ENCODE data around the gene PRC1. TPM values are rescaled to one million over a fixed set of nuclear protein-coding genes. Genes with fewer than 3 reads are reported as not detected.

The PRC1 gene
- total and polyA plus RNA-seq, 2 of the 13 experiments (the other 11 are each of a cell fraction or from before 2014, with no cell fraction given): 137 to 162 TPM

DNA sequence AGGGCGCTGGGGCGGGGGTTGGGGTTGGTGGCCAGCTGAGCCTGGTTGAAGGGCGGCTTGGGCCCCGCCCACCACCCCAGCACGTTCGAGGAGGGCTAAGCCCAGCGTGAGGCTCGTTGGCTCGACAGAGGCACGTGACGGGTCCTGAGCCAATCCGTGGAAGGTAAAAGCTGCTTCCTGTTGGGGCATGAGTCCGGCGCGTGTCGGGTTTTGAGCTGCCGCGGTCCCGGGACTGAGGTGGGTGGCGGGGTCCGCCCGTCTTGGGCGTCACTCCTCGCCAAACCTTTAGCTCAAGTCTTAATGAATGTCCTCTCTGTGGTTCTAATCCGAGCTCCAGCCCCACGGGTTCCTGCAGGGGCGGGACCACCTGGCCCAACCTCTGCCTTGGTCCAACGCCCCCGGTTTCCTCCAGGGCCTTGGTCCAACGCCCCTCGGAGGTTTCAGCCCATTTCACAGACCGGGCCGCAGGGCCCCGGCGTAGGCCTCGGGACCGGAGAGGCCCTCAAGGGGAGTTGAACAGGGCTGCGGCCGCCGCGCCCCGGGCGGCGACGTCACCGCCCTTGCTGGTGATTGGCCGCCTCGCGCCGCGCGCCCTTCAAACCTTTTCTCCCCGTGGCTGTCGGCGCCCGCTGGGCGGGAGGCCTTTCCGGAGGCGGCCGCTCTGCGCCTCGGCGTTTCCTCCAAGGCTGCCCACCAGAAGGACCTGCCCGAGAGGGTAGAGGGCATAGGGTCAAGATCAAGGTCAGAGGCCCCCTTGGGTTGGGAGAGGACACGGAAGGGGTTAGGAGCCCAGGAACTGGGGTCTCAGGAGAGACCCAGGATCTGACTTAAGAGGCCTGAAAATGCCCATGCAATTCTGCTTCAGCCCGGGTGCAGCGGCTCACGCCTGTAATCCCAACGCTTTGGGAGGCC, 39.4 kb downstream of the PRC1 start, which contains the start of gene RCCD1 (continued):
- TF ChIP-seq, protein P1, sequence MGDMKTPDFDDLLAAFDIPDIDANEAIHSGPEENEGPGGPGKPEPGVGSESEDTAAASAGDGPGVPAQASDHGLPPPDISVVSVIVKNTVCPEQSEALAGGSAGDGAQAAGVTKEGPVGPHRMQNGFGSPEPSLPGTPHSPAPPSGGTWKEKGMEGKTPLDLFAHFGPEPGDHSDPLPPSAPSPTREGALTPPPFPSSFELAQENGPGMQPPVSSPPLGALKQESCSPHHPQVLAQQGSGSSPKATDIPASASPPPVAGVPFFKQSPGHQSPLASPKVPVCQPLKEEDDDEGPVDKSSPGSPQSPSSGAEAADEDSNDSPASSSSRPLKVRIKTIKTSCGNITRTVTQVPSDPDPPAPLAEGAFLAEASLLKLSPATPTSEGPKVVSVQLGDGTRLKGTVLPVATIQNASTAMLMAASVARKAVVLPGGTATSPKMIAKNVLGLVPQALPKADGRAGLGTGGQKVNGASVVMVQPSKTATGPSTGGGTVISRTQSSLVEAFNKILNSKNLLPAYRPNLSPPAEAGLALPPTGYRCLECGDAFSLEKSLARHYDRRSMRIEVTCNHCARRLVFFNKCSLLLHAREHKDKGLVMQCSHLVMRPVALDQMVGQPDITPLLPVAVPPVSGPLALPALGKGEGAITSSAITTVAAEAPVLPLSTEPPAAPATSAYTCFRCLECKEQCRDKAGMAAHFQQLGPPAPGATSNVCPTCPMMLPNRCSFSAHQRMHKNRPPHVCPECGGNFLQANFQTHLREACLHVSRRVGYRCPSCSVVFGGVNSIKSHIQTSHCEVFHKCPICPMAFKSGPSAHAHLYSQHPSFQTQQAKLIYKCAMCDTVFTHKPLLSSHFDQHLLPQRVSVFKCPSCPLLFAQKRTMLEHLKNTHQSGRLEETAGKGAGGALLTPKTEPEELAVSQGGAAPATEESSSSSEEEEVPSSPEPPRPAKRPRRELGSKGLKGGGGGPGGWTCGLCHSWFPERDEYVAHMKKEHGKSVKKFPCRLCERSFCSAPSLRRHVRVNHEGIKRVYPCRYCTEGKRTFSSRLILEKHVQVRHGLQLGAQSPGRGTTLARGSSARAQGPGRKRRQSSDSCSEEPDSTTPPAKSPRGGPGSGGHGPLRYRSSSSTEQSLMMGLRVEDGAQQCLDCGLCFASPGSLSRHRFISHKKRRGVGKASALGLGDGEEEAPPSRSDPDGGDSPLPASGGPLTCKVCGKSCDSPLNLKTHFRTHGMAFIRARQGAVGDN (CRISPR knock-in tag; IDR thresholded peaks at IDR 0.05): peak; percentile 95
- TF ChIP-seq ZNF790 (CRISPR knock-in tag; IDR thresholded peaks at IDR 0.05; ENCODE audit: borderline replicate concordance): peak; percentile 87; the same call in 1 of the 2 replicates
- no peak for TF ChIP-seq MIER2 (CRISPR knock-in tag; IDR thresholded peaks at IDR 0.05)
- TF ChIP-seq, protein P2, sequence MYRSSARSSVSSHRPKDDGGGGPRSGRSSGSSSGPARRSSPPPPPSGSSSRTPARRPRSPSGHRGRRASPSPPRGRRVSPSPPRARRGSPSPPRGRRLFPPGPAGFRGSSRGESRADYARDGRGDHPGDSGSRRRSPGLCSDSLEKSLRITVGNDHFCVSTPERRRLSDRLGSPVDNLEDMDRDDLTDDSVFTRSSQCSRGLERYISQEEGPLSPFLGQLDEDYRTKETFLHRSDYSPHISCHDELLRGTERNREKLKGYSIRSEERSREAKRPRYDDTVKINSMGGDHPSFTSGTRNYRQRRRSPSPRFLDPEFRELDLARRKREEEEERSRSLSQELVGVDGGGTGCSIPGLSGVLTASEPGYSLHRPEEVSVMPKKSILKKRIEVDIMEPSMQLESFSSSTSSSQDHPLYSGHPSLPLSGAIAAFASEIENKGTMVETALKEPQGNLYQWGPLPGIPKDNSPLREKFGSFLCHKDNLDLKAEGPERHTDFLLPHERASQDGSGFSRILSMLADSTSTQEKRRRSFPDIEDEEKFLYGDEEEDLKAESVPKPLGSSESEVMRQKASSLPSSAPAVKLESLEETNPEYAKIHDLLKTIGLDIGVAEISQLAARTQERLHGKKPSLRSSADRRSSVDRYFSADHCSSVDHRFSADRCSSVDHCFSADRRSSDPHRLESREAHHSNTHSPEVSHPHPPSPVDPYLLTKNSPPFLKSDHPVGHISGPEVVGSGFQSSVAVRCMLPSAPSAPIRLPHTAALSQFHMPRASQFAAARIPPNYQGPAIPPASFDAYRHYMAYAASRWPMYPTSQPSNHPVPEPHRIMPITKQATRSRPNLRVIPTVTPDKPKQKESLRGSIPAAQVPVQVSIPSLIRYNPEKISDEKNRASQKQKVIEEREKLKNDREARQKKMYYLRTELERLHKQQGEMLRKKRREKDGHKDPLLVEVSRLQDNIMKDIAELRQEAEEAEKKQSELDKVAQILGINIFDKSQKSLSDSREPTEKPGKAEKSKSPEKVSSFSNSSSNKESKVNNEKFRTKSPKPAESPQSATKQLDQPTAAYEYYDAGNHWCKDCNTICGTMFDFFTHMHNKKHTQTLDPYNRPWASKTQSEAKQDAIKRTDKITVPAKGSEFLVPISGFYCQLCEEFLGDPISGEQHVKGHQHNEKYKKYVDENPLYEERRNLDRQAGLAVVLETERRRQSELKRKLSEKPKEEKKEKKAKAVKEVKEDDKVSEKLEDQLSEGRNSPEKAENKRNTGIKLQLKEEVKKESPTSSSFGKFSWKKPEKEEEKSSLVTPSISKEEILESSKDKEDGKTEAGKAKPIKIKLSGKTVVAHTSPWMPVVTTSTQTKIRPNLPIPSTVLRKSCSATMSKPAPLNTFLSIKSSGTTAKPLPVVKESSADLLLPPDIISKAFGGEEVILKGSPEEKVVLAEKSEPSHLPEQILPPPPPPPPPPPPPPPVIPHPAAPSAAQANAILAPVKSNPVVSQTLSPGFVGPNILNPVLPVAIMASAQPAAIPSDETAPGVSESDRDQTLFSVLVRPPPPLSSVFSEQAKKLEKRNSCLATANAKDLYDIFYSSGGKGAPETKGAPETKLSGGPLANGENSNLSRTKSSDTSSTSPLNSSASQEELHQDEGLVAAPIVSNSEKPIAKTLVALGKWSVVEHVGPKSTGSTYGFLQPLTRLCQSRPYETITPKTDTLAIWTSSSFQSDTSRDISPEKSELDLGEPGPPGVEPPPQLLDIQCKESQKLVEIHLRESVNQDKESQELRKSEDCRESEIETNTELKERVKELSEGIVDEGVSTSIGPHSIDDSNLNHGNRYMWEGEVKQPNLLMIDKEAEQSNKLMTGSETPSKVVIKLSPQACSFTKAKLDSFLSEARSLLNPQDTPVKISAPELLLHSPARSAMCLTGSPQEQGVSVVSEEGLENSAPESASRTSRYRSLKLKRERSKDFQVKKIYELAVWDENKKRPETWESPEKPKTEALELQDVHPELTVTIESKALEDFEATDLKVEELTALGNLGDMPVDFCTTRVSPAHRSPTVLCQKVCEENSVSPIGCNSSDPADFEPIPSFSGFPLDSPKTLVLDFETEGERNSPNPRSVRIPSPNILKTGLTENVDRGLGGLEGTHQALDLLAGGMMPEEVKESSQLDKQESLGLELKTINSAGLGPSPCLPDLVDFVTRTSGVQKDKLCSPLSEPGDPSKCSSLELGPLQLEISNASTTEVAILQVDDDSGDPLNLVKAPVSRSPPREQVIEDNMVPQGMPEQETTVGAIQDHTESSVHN (CRISPR knock-in tag; IDR thresholded peaks at IDR 0.05): no peak
- TF ChIP-seq SOX6 (IDR thresholded peaks at IDR 0.05): no peak
- peak; percentile 50; the same call in 1 of the 2 replicates for TF ChIP-seq SOX6 (CRISPR knock-in tag; IDR thresholded peaks at IDR 0.05)
- TF ChIP-seq, protein P3, sequence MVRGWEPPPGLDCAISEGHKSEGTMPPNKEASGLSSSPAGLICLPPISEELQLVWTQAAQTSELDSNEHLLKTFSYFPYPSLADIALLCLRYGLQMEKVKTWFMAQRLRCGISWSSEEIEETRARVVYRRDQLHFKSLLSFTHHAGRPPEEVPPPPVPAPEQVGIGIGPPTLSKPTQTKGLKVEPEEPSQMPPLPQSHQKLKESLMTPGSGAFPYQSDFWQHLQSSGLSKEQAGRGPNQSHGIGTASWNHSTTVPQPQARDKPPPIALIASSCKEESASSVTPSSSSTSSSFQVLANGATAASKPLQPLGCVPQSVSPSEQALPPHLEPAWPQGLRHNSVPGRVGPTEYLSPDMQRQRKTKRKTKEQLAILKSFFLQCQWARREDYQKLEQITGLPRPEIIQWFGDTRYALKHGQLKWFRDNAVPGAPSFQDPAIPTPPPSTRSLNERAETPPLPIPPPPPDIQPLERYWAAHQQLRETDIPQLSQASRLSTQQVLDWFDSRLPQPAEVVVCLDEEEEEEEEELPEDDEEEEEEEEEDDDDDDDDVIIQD (CRISPR knock-in tag; IDR thresholded peaks at IDR 0.05; ENCODE audit: low read depth): 0 out of 2 replicates have a peak, but pooled peaks have one; percentile 41
- peak; percentile 80; the same call in 1 of the 2 replicates for TF ChIP-seq ZBTB20 (CRISPR knock-in tag; IDR thresholded peaks at IDR 0.05; ENCODE audit: borderline replicate concordance, low read depth)
- TF ChIP-seq, protein P4, sequence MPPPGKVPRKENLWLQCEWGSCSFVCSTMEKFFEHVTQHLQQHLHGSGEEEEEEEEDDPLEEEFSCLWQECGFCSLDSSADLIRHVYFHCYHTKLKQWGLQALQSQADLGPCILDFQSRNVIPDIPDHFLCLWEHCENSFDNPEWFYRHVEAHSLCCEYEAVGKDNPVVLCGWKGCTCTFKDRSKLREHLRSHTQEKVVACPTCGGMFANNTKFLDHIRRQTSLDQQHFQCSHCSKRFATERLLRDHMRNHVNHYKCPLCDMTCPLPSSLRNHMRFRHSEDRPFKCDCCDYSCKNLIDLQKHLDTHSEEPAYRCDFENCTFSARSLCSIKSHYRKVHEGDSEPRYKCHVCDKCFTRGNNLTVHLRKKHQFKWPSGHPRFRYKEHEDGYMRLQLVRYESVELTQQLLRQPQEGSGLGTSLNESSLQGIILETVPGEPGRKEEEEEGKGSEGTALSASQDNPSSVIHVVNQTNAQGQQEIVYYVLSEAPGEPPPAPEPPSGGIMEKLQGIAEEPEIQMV (CRISPR knock-in tag; IDR thresholded peaks at IDR 0.05; ENCODE audit: low read depth): no peak
- TF ChIP-seq, protein P5, sequence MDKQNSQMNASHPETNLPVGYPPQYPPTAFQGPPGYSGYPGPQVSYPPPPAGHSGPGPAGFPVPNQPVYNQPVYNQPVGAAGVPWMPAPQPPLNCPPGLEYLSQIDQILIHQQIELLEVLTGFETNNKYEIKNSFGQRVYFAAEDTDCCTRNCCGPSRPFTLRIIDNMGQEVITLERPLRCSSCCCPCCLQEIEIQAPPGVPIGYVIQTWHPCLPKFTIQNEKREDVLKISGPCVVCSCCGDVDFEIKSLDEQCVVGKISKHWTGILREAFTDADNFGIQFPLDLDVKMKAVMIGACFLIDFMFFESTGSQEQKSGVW (CRISPR knock-in tag; IDR thresholded peaks at IDR 0.05; ENCODE audit: borderline replicate concordance): no peak

All from HepG2 (cell line).